NCI-H2107 treated with DMSO at 0.1 percent for 48 hours (cell line): ENCODE data around the gene PNLIP.

Experiments used
- DNase-seq: peaks from one replicate; lab custom pipeline; 2025; ENCODE audit not compliant: unreplicated experiment; lab: John Stamatoyannopoulos, UW

PNLIP gene

GRCh38 chr10:116545756-116546155 lies at the start of gene PNLIP:
TSS of gene PNLIP (plus strand) at chr10:116545931. CDS start at chr10:116546093, 162 bp downstream.
- DNase-seq: no peak

DNA sequence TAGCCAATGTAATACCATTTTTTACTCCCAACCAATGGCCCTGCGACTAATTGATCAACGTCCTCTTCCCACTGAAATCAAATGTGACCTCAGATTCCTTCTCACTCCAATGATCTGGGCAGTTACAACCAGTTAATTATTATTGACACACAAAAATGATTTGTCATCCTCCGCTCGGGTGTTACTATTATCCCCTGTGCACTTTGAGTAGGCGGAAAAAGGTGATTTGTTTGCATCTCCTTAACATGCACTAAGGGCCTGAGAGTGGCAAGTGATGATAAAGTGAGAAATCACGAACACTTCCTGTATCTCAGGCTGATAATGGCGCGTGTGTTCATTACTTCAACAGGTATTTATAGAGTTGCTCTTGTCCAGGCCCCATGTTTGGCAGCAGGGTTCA lies 40.9 kb upstream of the PNLIP start:
- DNase-seq: no peak

GRCh38 chr10:116510565-116510964 lies 35.2 kb upstream of the PNLIP start:
- DNase-seq: no peak

- DNase-seq: no peak
These were observed 34.4 kb upstream of the PNLIP start for GRCh38 chr10:116511365-116511764.

- no peak for DNase-seq
These were observed 24.1 kb upstream of the PNLIP start for GRCh38 chr10:116521424-116522290.

GRCh38 chr10:116522803-116523381 lies 22.8 kb upstream of the PNLIP start:
- DNase-seq: no peak

GRCh38 chr10:116524736-116525135 lies 21.0 kb upstream of the PNLIP start:
- no peak for DNase-seq

- no peak for DNase-seq
These were observed 19.5 kb upstream of the PNLIP start for GRCh38 chr10:116526219-116526618.

DNA sequence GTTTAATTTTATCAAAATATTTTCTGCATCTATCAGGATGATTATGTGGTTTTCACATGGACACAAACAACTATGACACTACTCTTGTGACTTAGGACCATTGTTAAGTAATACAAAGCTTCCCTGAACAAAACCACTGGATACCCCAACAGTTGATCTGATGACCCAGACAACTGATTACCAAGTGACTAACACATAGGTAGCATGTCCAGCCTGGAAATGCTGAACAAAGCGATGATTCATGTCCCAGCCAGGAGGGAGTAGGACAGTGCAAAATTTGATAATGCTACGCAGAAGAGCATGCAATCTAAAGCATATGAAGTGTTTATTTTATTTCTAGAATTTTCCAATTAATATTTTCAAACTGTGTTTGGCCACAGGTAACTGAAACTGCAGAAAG lies 8.9 kb upstream of the PNLIP start:
- no peak for DNase-seq

GRCh38 chr10:116538456-116538855 lies 7.3 kb upstream of the PNLIP start:
- no peak for DNase-seq

GRCh38 chr10:116538992-116539391 lies 6.7 kb upstream of the PNLIP start:
- no peak for DNase-seq

GRCh38 chr10:116540814-116541213 lies 4.9 kb upstream of the PNLIP start:
- DNase-seq: no peak

DNA sequence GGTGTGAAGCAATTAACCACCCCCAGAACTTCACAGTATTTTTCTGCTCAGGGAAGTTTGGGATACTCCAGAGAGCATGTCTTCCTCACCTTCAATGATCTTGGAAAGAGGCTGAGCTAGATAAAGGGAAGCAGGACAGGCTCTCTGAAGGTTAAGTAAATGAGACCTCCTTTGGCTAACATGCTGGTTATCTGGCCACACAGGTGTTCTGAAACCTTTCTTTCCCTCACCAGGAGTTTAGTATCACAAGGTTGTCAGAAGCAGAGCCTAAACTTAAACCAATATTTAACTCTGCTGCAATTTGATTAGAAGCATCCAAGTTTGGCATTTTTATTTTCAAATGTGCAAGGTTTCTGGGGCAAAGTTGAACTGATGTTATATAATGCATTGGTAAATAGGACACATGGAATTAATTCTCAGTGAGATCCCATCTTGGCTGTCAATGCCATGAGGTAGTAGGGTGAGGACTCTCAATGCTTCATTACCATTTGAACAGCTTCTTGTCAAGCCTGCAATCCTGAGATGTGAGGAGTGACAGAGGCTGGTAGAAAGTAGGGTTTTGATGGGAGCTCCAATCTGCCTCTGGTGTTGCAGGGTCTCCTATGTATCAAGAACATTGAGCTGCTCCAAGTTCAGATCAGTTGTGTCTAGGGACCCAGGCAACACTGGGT lies 3.6 kb upstream of the PNLIP start:
- DNase-seq: no peak

- no peak for DNase-seq
These were observed 609 bp upstream of the PNLIP start for GRCh38 chr10:116545122-116545521.

DNA sequence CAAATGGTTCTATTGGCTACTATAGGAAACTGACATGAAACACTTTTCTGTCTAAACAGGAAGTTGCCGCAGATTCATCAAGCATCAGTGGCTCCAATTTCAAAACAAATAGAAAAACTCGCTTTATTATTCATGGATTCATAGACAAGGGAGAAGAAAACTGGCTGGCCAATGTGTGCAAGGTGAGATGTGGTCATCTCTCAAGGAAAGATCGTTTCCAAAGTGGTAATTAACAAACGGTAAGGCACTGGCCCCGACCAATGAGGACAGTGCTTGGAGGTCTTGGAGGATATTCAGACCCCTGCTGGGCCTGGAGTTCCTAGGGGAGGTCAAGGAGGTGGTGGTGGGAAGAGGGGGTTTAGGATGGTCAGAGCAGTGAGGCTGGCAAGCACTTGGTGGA lies 2.6 kb downstream of the PNLIP start:
- DNase-seq: no peak

DNA sequence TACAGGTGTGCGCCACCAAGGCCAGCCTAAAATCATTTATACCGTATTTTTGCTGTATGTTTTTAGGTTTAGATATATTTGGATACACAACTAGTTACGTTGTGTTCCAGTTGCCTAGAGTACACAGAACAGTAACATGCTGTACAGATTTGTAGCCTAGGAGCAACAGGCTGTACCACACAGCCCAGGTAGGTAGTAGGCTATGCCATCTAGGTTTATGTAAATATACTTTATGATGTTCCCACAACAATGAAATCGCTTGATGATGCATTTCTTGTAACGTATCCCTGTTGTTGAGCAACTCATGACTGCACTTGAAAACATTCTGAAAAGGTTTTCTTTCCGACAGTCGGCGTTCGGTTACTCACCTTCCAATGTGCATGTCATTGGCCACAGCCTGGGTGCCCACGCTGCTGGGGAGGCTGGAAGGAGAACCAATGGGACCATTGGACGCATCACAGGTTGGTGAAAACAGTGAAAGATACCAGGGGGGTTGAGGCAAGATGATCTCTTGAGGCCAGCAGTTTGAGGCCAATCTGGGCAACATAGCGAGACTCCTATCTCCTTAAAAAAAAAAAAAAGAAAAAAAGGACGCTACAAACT lies 7.7 kb downstream of the PNLIP start:
- DNase-seq: no peak

GRCh38 chr10:116554628-116555027 lies 8.9 kb downstream of the PNLIP start:
- no peak for DNase-seq

DNA sequence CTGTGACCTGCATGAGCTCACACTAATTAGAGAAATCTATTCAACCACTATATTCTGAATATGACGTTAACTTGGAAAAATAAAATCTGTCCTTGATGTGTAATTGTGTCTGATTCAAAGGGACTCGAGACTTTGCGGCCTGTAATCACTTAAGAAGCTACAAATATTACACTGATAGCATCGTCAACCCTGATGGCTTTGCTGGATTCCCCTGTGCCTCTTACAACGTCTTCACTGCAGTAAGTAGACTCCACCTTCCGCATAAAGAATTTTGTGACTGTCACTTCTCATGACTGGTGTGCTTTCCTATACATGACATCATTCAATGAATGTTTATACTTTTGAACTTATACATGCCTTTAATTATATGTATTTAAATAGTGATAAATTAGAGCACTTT lies 10.1 kb downstream of the PNLIP start:
- no peak for DNase-seq

GRCh38 chr10:116557305-116557880 lies 11.7 kb downstream of the PNLIP start:
- DNase-seq: no peak

- DNase-seq: no peak
These were observed 19.8 kb downstream of the PNLIP start for GRCh38 chr10:116565534-116565933.

DNA sequence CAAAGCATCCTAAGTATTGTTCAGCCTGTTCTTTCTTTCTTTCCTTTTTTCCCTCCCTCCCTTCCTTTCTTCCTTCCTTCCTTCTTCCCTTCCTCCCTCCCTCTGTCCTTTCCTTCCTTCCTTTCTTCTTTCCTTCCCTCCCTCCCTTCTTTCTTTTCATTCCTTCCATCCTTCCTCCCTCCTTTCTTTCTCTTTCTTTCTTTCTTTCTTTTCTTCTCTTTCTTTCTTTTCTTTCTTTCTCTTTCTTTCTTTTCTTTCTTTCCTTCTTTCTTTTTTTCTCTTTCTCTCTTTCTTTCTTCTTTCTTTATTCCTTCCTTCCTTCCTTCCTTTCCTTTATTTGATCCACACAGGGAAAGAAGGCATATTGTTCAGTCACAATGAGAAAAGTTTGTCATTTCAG lies 21.2 kb downstream of the PNLIP start:
- no peak for DNase-seq
